HepG2 (cell line): ENCODE data around the gene TSLP. TPM values are rescaled to one million over a fixed set of nuclear protein-coding genes. Genes with fewer than 3 reads are reported as not detected.

Experiments used
- HBP1 ChIP-seq: IDR thresholded peaks from 2 replicates; pipeline ENCODE4 v1.6.1; 2016; ENCODE audit warnings: low read depth, control low read depth
- KDM3A ChIP-seq: IDR thresholded peaks from 2 replicates; pipeline ENCODE4 v1.6.1; 2018; ENCODE audit warnings: low read depth, missing compliant biosample characterization
- MBD4 ChIP-seq: IDR thresholded peaks from 2 replicates; pipeline ENCODE4 v1.6.1; 2012; ENCODE audit warnings: low read length, inconsistent platforms, borderline replicate concordance
- MYPOP ChIP-seq: sonication (generic); formaldehyde crosslinking; IDR thresholded peaks from 2 replicates; pipeline ENCODE4 v1.8.1; 2023; ENCODE audit warnings: mild to moderate bottlenecking, moderate library complexity, missing genetic modification reagents
- RCOR2 ChIP-seq: IDR thresholded peaks from 2 replicates; pipeline ENCODE4 v1.6.1; 2016; ENCODE audit warnings: missing biosample characterization, missing genetic modification reagents
- THAP7 ChIP-seq: sonication (generic); formaldehyde crosslinking; IDR thresholded peaks from 2 replicates; pipeline ENCODE4 v1.8.1; 2023; ENCODE audit warnings: mild to moderate bottlenecking, missing genetic modification reagents
- ZNF205 ChIP-seq: IDR thresholded peaks from 2 replicates; pipeline ENCODE4 v1.6.1; 2018; ENCODE audit warnings: missing biosample characterization, missing genetic modification reagents
- ZNF264 ChIP-seq: sonication (generic); formaldehyde crosslinking; IDR thresholded peaks from 2 replicates; pipeline ENCODE4 v1.4.0; 2020; ENCODE audit warnings: missing genetic modification reagents
- ZNF383 ChIP-seq: sonication (generic); formaldehyde crosslinking; IDR thresholded peaks from 2 replicates; pipeline ENCODE4 v1.4.0; 2020; ENCODE audit warnings: missing genetic modification reagents, mild to moderate bottlenecking, borderline replicate concordance
- ZNF570 ChIP-seq: sonication (generic); formaldehyde crosslinking; IDR thresholded peaks from 2 replicates; pipeline ENCODE4 v1.4.0; 2020; ENCODE audit warnings: mild to moderate bottlenecking, missing genetic modification reagents, borderline replicate concordance
- ZNF589 ChIP-seq: sonication (generic); formaldehyde crosslinking; conservative IDR thresholded peaks from 2 replicates; pipeline ENCODE4 v1.8.0; 2022; ENCODE audit warnings: mild to moderate bottlenecking, moderate library complexity, missing genetic modification reagents
- ZNF644 ChIP-seq: IDR thresholded peaks from 2 replicates; pipeline ENCODE4 v1.6.1; 2016; ENCODE audit warnings: low read depth
- ZNF713 ChIP-seq: sonication (generic); formaldehyde crosslinking; IDR thresholded peaks from 2 replicates; pipeline ENCODE4 v1.4.0; 2020; ENCODE audit warnings: mild to moderate bottlenecking, missing genetic modification reagents
- polyA plus RNA-seq, 8 experiments: library from polyadenylated mRNA; depleted of rRNA in 3 of 8; stranded (reverse) in 7 of 8; unstranded in 1 of 8; fragments of >200 nt; fragmentation: Illumina TruSeq in 4 of 8; extraction: Trizol in 4 of 8; gene quantifications; 2 replicates each; pipeline versions ENCODE4 v1.2.1 to v1.2.3, GENCODE V29; 2011 to 2016; ENCODE audit warnings: low read depth in 4 of 8, missing spikeins in 1 of 8, mixed read lengths in 1 of 8; ENCODE audit not compliant: insufficient read depth in 1 of 8
- total RNA-seq, 5 experiments: library from RNA; depleted of rRNA; stranded (reverse); fragments of >200 nt; fragmentation: Illumina TruSeq; extraction: Trizol; gene quantifications; 2 replicates each; pipeline ENCODE4 v1.2.3, GENCODE V29; 2016; ENCODE audit warnings: low read depth in 1 of 5
- TF ChIP-seq, protein P1 (sequence below): sonication (generic); formaldehyde crosslinking; IDR thresholded peaks from 2 replicates; pipeline ENCODE4 v1.5.1; 2020; ENCODE audit warnings: missing genetic modification reagents, mild to moderate bottlenecking, borderline replicate concordance
- TF ChIP-seq, protein P2 (sequence below): sonication (generic); formaldehyde crosslinking; IDR thresholded peaks from 2 replicates; pipeline ENCODE4 v1.8.1; 2023; ENCODE audit warnings: missing genetic modification reagents, inconsistent platforms, borderline replicate concordance
- TF ChIP-seq, protein P3 (sequence below): sonication (generic); formaldehyde crosslinking; IDR thresholded peaks from 2 replicates; pipeline ENCODE4 v1.4.0; 2020; ENCODE audit warnings: missing genetic modification reagents, borderline replicate concordance
- TF ChIP-seq, protein P4 (sequence below): sonication (generic); formaldehyde crosslinking; IDR thresholded peaks from 2 replicates; pipeline ENCODE4 v1.4.0; 2020; ENCODE audit warnings: low read depth, mild to moderate bottlenecking, missing genetic modification reagents

Gene TSLP
- total and polyA plus RNA-seq, 2 of the 13 experiments (the other 11 are each of a cell fraction or from before 2014, with no cell fraction given) = not detected

DNA sequence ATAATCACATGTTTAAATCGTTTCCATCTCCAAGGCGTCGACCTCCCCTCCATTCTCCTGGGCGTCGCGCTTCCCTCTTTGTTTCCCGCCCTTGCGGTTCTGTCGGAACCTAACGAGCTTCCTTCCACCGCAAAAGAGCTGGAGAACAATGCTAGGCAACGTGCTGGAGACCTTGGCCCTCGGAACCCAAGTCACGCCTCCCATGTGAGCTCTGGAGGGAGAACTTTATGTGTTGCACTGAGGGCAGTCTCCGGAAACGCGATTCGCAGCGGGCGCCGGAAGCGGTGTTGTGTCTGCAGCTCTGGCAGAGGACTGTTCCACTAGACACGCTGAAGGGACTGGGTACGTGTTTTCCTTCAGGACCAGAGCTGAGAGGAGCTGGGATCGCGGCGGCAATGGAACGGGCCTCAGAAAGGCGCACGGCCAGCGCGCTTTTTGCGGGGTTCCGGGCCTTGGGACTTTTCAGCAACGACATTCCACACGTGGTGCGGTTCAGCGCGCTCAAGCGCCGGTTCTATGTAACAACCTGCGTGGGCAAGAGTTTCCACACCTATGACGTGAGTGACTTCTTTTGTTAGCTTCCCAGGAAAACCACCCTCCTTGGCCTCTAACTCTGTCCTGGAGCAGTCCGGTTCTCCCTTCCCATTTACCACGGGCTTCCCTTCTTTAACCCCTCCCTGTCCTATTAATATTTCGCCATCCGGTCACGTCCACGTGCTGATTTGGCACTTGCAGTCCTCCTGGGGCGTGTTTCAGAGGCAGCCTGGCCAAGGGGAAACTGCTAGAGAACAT, 20.7 kb downstream of the TSLP start, which contains the start of gene WDR36 (continued):
- TF ChIP-seq, protein P1, sequence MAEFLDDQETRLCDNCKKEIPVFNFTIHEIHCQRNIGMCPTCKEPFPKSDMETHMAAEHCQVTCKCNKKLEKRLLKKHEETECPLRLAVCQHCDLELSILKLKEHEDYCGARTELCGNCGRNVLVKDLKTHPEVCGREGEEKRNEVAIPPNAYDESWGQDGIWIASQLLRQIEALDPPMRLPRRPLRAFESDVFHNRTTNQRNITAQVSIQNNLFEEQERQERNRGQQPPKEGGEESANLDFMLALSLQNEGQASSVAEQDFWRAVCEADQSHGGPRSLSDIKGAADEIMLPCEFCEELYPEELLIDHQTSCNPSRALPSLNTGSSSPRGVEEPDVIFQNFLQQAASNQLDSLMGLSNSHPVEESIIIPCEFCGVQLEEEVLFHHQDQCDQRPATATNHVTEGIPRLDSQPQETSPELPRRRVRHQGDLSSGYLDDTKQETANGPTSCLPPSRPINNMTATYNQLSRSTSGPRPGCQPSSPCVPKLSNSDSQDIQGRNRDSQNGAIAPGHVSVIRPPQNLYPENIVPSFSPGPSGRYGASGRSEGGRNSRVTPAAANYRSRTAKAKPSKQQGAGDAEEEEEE (CRISPR knock-in tag) = peak; percentile 67; the same call in 1 of the 2 replicates
- TF ChIP-seq HBP1 (peak; percentile 94), ZNF644 (CRISPR knock-in tag) (peak; percentile 74), ZNF264 (peak; percentile 96), ZNF713 (peak; percentile 74; the same call in 1 of the 2 replicates), ZNF383 (CRISPR knock-in tag) (peak; percentile 49; the same call in 1 of the 2 replicates), ZNF570 (CRISPR knock-in tag) (peak; percentile 69), KDM3A (CRISPR knock-in tag) (peak; percentile 99), THAP7 (peak; percentile 76), ZNF589 (CRISPR knock-in tag) (peak; percentile 98), RCOR2 (0 out of 2 replicates have a peak, but pooled peaks have one; percentile 61), MBD4 (no peak), MYPOP (CRISPR knock-in tag) (peak; percentile 86), ZNF205 (CRISPR knock-in tag) (peak; percentile 97)
- TF ChIP-seq, protein P2, sequence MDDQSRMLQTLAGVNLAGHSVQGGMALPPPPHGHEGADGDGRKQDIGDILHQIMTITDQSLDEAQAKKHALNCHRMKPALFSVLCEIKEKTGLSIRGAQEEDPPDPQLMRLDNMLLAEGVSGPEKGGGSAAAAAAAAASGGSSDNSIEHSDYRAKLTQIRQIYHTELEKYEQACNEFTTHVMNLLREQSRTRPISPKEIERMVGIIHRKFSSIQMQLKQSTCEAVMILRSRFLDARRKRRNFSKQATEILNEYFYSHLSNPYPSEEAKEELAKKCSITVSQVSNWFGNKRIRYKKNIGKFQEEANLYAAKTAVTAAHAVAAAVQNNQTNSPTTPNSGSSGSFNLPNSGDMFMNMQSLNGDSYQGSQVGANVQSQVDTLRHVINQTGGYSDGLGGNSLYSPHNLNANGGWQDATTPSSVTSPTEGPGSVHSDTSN (CRISPR knock-in tag) = peak; percentile 72; the same call in 1 of the 2 replicates
- TF ChIP-seq, protein P3, sequence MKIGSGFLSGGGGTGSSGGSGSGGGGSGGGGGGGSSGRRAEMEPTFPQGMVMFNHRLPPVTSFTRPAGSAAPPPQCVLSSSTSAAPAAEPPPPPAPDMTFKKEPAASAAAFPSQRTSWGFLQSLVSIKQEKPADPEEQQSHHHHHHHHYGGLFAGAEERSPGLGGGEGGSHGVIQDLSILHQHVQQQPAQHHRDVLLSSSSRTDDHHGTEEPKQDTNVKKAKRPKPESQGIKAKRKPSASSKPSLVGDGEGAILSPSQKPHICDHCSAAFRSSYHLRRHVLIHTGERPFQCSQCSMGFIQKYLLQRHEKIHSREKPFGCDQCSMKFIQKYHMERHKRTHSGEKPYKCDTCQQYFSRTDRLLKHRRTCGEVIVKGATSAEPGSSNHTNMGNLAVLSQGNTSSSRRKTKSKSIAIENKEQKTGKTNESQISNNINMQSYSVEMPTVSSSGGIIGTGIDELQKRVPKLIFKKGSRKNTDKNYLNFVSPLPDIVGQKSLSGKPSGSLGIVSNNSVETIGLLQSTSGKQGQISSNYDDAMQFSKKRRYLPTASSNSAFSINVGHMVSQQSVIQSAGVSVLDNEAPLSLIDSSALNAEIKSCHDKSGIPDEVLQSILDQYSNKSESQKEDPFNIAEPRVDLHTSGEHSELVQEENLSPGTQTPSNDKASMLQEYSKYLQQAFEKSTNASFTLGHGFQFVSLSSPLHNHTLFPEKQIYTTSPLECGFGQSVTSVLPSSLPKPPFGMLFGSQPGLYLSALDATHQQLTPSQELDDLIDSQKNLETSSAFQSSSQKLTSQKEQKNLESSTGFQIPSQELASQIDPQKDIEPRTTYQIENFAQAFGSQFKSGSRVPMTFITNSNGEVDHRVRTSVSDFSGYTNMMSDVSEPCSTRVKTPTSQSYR = peak; percentile 79; the same call in 1 of the 2 replicates
- TF ChIP-seq, protein P4, sequence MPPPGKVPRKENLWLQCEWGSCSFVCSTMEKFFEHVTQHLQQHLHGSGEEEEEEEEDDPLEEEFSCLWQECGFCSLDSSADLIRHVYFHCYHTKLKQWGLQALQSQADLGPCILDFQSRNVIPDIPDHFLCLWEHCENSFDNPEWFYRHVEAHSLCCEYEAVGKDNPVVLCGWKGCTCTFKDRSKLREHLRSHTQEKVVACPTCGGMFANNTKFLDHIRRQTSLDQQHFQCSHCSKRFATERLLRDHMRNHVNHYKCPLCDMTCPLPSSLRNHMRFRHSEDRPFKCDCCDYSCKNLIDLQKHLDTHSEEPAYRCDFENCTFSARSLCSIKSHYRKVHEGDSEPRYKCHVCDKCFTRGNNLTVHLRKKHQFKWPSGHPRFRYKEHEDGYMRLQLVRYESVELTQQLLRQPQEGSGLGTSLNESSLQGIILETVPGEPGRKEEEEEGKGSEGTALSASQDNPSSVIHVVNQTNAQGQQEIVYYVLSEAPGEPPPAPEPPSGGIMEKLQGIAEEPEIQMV (CRISPR knock-in tag) = peak; percentile 92
